Parathyroid adenoma (tissue), 2 donors: ENCODE measurements around the gene RHBDF1.

ENCODE experiments used
- H2AFZ ChIP-seq: fragments of 300-600 bp; sonication (generic); one replicate; pipeline ENCODE4 v1.7.0; 2017; ENCODE audit warnings: antibody characterized with exemption, mild to moderate bottlenecking
- H3K27ac ChIP-seq: fragments of 300-600 bp; sonication (generic); one replicate; pipeline ENCODE4 v1.7.0; 2017
- H3K27me3 ChIP-seq: fragments of 300-600 bp; sonication (generic); one replicate; pipeline ENCODE4 v1.7.0; 2017; ENCODE audit warnings: low read length; ENCODE audit not compliant: control insufficient read depth, insufficient read depth
- H3K36me3 ChIP-seq: fragments of 300-600 bp; sonication (generic); one replicate; pipeline ENCODE4 v1.7.0; 2017; ENCODE audit warnings: low read length; ENCODE audit not compliant: control insufficient read depth, insufficient read depth
- H3K4me1 ChIP-seq: fragments of 300-600 bp; sonication (generic); one replicate; pipeline ENCODE4 v1.7.0; 2017; ENCODE audit warnings: control low read depth
- H3K4me2 ChIP-seq: fragments of 300-600 bp; sonication (generic); one replicate; pipeline ENCODE4 v1.7.0; 2017; ENCODE audit warnings: low read length
- H3K4me3 ChIP-seq: fragments of 300-600 bp; sonication (generic); one replicate; pipeline ENCODE4 v1.7.0; 2017; ENCODE audit warnings: low read depth, low read length
- H3K79me2 ChIP-seq: fragments of 300-600 bp; sonication (generic); one replicate; pipeline ENCODE4 v1.7.0; 2017; ENCODE audit warnings: control low read depth
- H3K9ac ChIP-seq: fragments of 300-600 bp; sonication (generic); one replicate; pipeline ENCODE4 v1.7.0; 2017; ENCODE audit warnings: mild to moderate bottlenecking
- H3K9me3 ChIP-seq: fragments of 300-600 bp; sonication (generic); one replicate; pipeline ENCODE4 v1.7.0; 2017; ENCODE audit warnings: low read length; ENCODE audit not compliant: control insufficient read depth
- CTCF ChIP-seq: fragments of 300-600 bp; sonication (generic); IDR thresholded peaks from one replicate; pipeline ENCODE4 v1.7.0; 2017; ENCODE audit warnings: antibody characterized with exemption, mild to moderate bottlenecking
- donor health status: primary hyperparathyroidism.

Gene RHBDF1

GRCh38 chr16:57711-58110, 14.7 kb downstream of the RHBDF1 start:
- Histone ChIP-seq H3K4me1 (no peaks in the 10 kb centered on the region), H3K27me3 (no peaks in the 10 kb centered on the region), H3K27ac (no peak overlapping the region), H3K79me2 (no peaks in the 10 kb centered on the region), H2AFZ (no peak overlapping the region), H3K9me3 (no peaks in the 10 kb centered on the region), H3K4me3 (no peak overlapping the region), H3K36me3 (no peaks in the 10 kb centered on the region), H3K4me2 (no peak overlapping the region), H3K9ac (no peak overlapping the region)
- TF ChIP-seq CTCF: no peak

- H3K9me3 ChIP-seq: no peaks in the 10 kb centered on the region
- H2AFZ ChIP-seq: no peak overlapping the region
- H3K36me3 ChIP-seq: no peaks in the 10 kb centered on the region
- no peak overlapping the region for H3K27ac ChIP-seq
- no peak for TF ChIP-seq CTCF
- no peak overlapping the region for H3K4me3 ChIP-seq
- no peaks in the 10 kb centered on the region for H3K4me1 ChIP-seq
- no peaks in the 10 kb centered on the region for H3K27me3 ChIP-seq
- no peaks in the 10 kb centered on the region for H3K79me2 ChIP-seq
- no peak overlapping the region for H3K4me2 ChIP-seq
- H3K9ac ChIP-seq: no peak overlapping the region
Observed at GRCh38 chr16:56231-56927, 16.1 kb downstream of the RHBDF1 start.

- no peaks in the 10 kb centered on the region for H3K27me3 ChIP-seq
- H3K27ac ChIP-seq: no peak overlapping the region
- no peak overlapping the region for H3K4me2 ChIP-seq
- no peak overlapping the region for H3K9ac ChIP-seq
- no peaks in the 10 kb centered on the region for H3K4me1 ChIP-seq
- no peaks in the 10 kb centered on the region for H3K79me2 ChIP-seq
- no peak overlapping the region for H2AFZ ChIP-seq
- no peaks in the 10 kb centered on the region for H3K36me3 ChIP-seq
- no peaks in the 10 kb centered on the region for H3K9me3 ChIP-seq
- no peak overlapping the region for H3K4me3 ChIP-seq
- TF ChIP-seq CTCF: no peak
Observed at GRCh38 chr16:55571-56136, 16.8 kb downstream of the RHBDF1 start.

- H3K27me3 ChIP-seq: no peaks in the 10 kb centered on the region
- no peaks in the 10 kb centered on the region for H3K79me2 ChIP-seq
- peak overlapping the region; percentile 100 for H3K4me2 ChIP-seq
- no peaks in the 10 kb centered on the region for H3K36me3 ChIP-seq
- H3K4me3 ChIP-seq: peak overlapping the region; percentile 93
- no peaks in the 10 kb centered on the region for H3K9me3 ChIP-seq
- TF ChIP-seq CTCF: no peak
- peak overlapping the region; percentile 98 for H2AFZ ChIP-seq
- peak overlapping the region; percentile 46 for H3K27ac ChIP-seq
- H3K9ac ChIP-seq: peak overlapping the region; percentile 81
- no peaks in the 10 kb centered on the region for H3K4me1 ChIP-seq
Observed at GRCh38 chr16:54237-54581, 18.2 kb downstream of the RHBDF1 start.
